ENCODE measurements around the gene THTPA. TPM values are rescaled to one million over a fixed set of nuclear protein-coding genes. Genes with fewer than 3 reads are reported as not detected.
A peak's percentile ranks its signal among the peaks of the same experiment; 100 is the strongest.

The THTPA gene
- total RNA-seq, 4 donors from 2014 or later: 8.1 to 15.1 (median 13.8) TPM

GRCh38 chr14:23538785-23539184, 17.3 kb upstream of the THTPA start:
- no peaks in the 10 kb centered on the region for H3K36me3 ChIP-seq
- DNase-seq: no peak
- no peaks in the 10 kb centered on the region for H3K27me3 ChIP-seq
- H3K9me3 ChIP-seq: no peaks in the 10 kb centered on the region
- WGBS, 2 donors: 47% methylated on average over 7 of the region's 7 CpGs
- intact Hi-C loops (cut with DNase I): no loop called here
- no peak overlapping the region for H3K4me3 ChIP-seq
- no peak for TF ChIP-seq POLR2A (IDR thresholded peaks at IDR 0.05)
- no peak for TF ChIP-seq CTCF (IDR thresholded peaks at IDR 0.05)
- H3K27ac ChIP-seq: no peak overlapping the region
- H3K4me1 ChIP-seq: no peaks in the 10 kb centered on the region

GRCh38 chr14:23539248-23540140, 16.6 kb upstream of the THTPA start:
- Histone ChIP-seq H3K4me1 (peaks cover 0 to under 1% (median 0%) of the 10 kb centered on the region in 3 donors), H3K36me3 (no peaks in the 10 kb centered on the region), H3K27me3 (no peaks in the 10 kb centered on the region), H3K27ac (no peak overlapping the region), H3K4me3 (no peak overlapping the region), H3K9me3 (no peaks in the 10 kb centered on the region)
- DNase-seq: no peak
- TF ChIP-seq POLR2A (IDR thresholded peaks at IDR 0.05) (no peak), CTCF (IDR thresholded peaks at IDR 0.05) (peak; percentile 54 to 76 (median 56))
- intact Hi-C loops (cut with DNase I): no loop called here
- WGBS, 2 donors: 30 to 38% methylated on average over 10 of the region's 10 CpGs

- H3K9me3 ChIP-seq: no peaks in the 10 kb centered on the region
- H3K36me3 ChIP-seq: no peaks in the 10 kb centered on the region
- no peak for DNase-seq
- H3K27me3 ChIP-seq: no peaks in the 10 kb centered on the region
- H3K4me1 ChIP-seq: peaks cover 0 to 5% (median 0%) of the 10 kb centered on the region in 3 donors
- intact Hi-C loops (cut with DNase I): no loop called here
- no peak overlapping the region for H3K27ac ChIP-seq
- no peak overlapping the region for H3K4me3 ChIP-seq
- no peak for TF ChIP-seq CTCF (IDR thresholded peaks at IDR 0.05)
- no peak for TF ChIP-seq POLR2A (IDR thresholded peaks at IDR 0.05)
- 73 to 88% methylated on average over 3 to 4 of the region's 4 CpGs for WGBS, 2 donors
These were observed 16.0 kb upstream of the THTPA start for GRCh38 chr14:23540141-23540469.

GRCh38 chr14:23542261-23542660, 13.8 kb upstream of the THTPA start:
- TF ChIP-seq CTCF (IDR thresholded peaks at IDR 0.05): no peak
- TF ChIP-seq POLR2A (IDR thresholded peaks at IDR 0.05): no peak
- Histone ChIP-seq H3K9me3 (no peaks in the 10 kb centered on the region), H3K4me3 (no peak overlapping the region), H3K36me3 (no peaks in the 10 kb centered on the region), H3K27ac (no peak overlapping the region), H3K27me3 (no peaks in the 10 kb centered on the region), H3K4me1 (peaks cover 0 to 5% (median 0%) of the 10 kb centered on the region in 3 donors)
- WGBS, 2 donors: 75 to 80% methylated on average over 5 of the region's 5 CpGs
- intact Hi-C loops (cut with DNase I): no loop called here
- no peak for DNase-seq

- no peak for TF ChIP-seq CTCF (IDR thresholded peaks at IDR 0.05)
- no peak for TF ChIP-seq POLR2A (IDR thresholded peaks at IDR 0.05)
- Histone ChIP-seq H3K9me3 (no peaks in the 10 kb centered on the region), H3K4me3 (no peak overlapping the region), H3K27me3 (no peaks in the 10 kb centered on the region), H3K27ac (no peak overlapping the region), H3K4me1 (peaks cover 0 to 5% (median 0%) of the 10 kb centered on the region in 3 donors), H3K36me3 (no peaks in the 10 kb centered on the region)
- intact Hi-C loops (cut with DNase I): no loop called here
- no peak for DNase-seq
- 87 to 97% methylated on average over 5 of the region's 5 CpGs for WGBS, 2 donors
These were observed 12.7 kb upstream of the THTPA start for GRCh38 chr14:23543403-23543802.

Measured in esophagus squamous epithelium (tissue), 5 donors.